A549 (cell line): ENCODE results near the gene DTNB.

ENCODE experiments used
- CHD2 ChIP-seq: fragments of 150-350 bp; IDR thresholded peaks from 2 replicates; pipeline ENCODE4 v1.6.1; 2014; ENCODE audit warnings: low read length; ENCODE audit not compliant: partially characterized antibody
- CHD4 ChIP-seq: fragments of 200-600 bp; sonication (generic); IDR thresholded peaks from 2 replicates; pipeline ENCODE4 v1.6.1; 2016; ENCODE audit warnings: antibody characterized with exemption, mild to moderate bottlenecking, borderline replicate concordance
- CTCF ChIP-seq: fragments of >200 bp; sonication (Bioruptor Twin); formaldehyde crosslinking; IDR thresholded peaks from 3 replicates; pipeline ENCODE4 v1.5.1; 2016
- ELK1 ChIP-seq: fragments of 150-350 bp; IDR thresholded peaks from 2 replicates; pipeline ENCODE4 v1.6.1; 2014; ENCODE audit warnings: low read depth, mild to moderate bottlenecking, low read length
- HES2 ChIP-seq: fragments of >200 bp; sonication (Bioruptor Twin); formaldehyde crosslinking; IDR thresholded peaks from 2 replicates; pipeline ENCODE4 v1.6.1; 2016
- JUN ChIP-seq, 2 experiments: fragments of >200 bp; sonication (Bioruptor Twin); formaldehyde crosslinking; IDR thresholded peaks; 2 replicates in 1 of 2; 3 replicates in 1 of 2; pipeline ENCODE4 v1.6.1; 2016 to 2017
- MAFK ChIP-seq: fragments of 450-650 bp; IDR thresholded peaks from 2 replicates; pipeline ENCODE4 v1.6.1; 2014; ENCODE audit not compliant: partially characterized antibody
- POLR2A ChIP-seq: IDR thresholded peaks from 2 replicates; pipeline ENCODE4 v1.6.1; 2012; ENCODE audit warnings: mild to moderate bottlenecking, low read length
- RCOR1 ChIP-seq: fragments of 150-350 bp; IDR thresholded peaks from 2 replicates; pipeline ENCODE4 v1.6.1; 2014; ENCODE audit warnings: antibody characterized with exemption, low read length, low read depth
- REST ChIP-seq: fragments of 200-600 bp; sonication (generic); IDR thresholded peaks from 2 replicates; pipeline ENCODE4 v1.6.1; 2016; ENCODE audit warnings: antibody characterized with exemption, mild to moderate bottlenecking, moderate library complexity
- SMC3 ChIP-seq: fragments of >200 bp; sonication (Bioruptor Twin); formaldehyde crosslinking; IDR thresholded peaks from 3 replicates; pipeline ENCODE4 v1.6.1; 2018; ENCODE audit warnings: inconsistent platforms
- SREBF2 ChIP-seq: fragments of 450-650 bp; IDR thresholded peaks from 2 replicates; pipeline ENCODE4 v1.6.1; 2014; ENCODE audit warnings: mild to moderate bottlenecking, moderate library complexity
- ZC3H11A ChIP-seq: fragments of 450-650 bp; IDR thresholded peaks from 2 replicates; pipeline ENCODE4 v1.6.1; 2014; ENCODE audit warnings: antibody characterized with exemption, mild to moderate bottlenecking
- TF ChIP-seq, protein P1 (sequence below): IDR thresholded peaks from 2 replicates; pipeline ENCODE4 v1.6.1; 2012

DNA sequence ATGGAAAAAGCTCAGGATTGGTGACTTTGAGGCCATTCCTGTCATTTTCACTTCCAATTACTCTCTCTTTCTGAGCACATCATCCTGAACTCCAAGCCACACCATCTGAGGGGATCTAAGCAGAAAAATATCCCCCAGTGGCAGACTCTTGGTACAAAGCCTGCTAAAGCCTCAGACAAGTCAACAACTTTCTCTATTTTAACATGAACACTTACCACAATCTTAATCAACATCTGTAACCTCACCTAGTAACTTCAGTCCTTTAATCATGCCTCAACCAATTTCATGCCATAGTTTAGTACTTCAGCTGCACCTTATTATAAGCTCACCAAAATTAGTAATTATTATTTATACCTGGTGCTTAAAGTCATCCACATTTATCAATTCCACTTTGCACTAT is 128.9 kb downstream of the DTNB start:
- TF ChIP-seq CTCF (no peak), HES2 (no peak), REST (no peak), POLR2A (no peak), CHD2 (no peak), RCOR1 (no peak), MAFK (no peak), ELK1 (no peak), SREBF2 (no peak), CHD4 (no peak), JUN (IDR thresholded peaks at IDR 0.05) (no peak), ZC3H11A (no peak), SMC3 (no peak)
- TF ChIP-seq, protein P1, sequence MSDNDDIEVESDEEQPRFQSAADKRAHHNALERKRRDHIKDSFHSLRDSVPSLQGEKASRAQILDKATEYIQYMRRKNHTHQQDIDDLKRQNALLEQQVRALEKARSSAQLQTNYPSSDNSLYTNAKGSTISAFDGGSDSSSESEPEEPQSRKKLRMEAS = no peak
